GM18909 (cell line): ENCODE data around the gene MVB12B.

Source experiments
- ATAC-seq: cut with Tn5 transposase; IDR thresholded peaks from one replicate; pipeline ENCODE4 v1.9.1; 2021; ENCODE audit warnings: mild to moderate bottlenecking; ENCODE audit not compliant: unreplicated experiment, poor library complexity

Gene MVB12B

GRCh38 chr9:126481862-126482261, 155.2 kb downstream of the MVB12B start:
- ATAC-seq, result no peak

- no peak for ATAC-seq
These were observed 155.9 kb downstream of the MVB12B start for GRCh38 chr9:126482361-126483044.

GRCh38 chr9:126483468-126484073, 156.9 kb downstream of the MVB12B start:
- ATAC-seq, result no peak

- no peak for ATAC-seq
These were observed 159.0 kb downstream of the MVB12B start for GRCh38 chr9:126485662-126486061.

- ATAC-seq, result no peak
These were observed 159.6 kb downstream of the MVB12B start for GRCh38 chr9:126486276-126486675.

- ATAC-seq, result no peak
These were observed 161.2 kb downstream of the MVB12B start for GRCh38 chr9:126487856-126488255.

GRCh38 chr9:126488310-126488709, 161.7 kb downstream of the MVB12B start:
- no peak for ATAC-seq

- no peak for ATAC-seq
These were observed 162.3 kb downstream of the MVB12B start for GRCh38 chr9:126488881-126489404.

- ATAC-seq, result no peak
These were observed 163.1 kb downstream of the MVB12B start for GRCh38 chr9:126489581-126490213.

GRCh38 chr9:126490214-126490631, 163.6 kb downstream of the MVB12B start:
- ATAC-seq, result no peak

- no peak for ATAC-seq
These were observed 164.4 kb downstream of the MVB12B start for GRCh38 chr9:126490871-126491567.

GRCh38 chr9:126491568-126491879, 164.9 kb downstream of the MVB12B start:
- ATAC-seq, result no peak

GRCh38 chr9:126491949-126492348, 165.3 kb downstream of the MVB12B start:
- ATAC-seq, result no peak

- ATAC-seq, result no peak
These were observed 167.6 kb downstream of the MVB12B start for GRCh38 chr9:126494264-126494663.

- ATAC-seq, result no peak
These were observed 168.1 kb downstream of the MVB12B start for GRCh38 chr9:126494746-126495145.

- ATAC-seq, result no peak
These were observed 169.0 kb downstream of the MVB12B start for GRCh38 chr9:126495411-126496180.

GRCh38 chr9:126496181-126496576, 169.6 kb downstream of the MVB12B start:
- no peak for ATAC-seq

GRCh38 chr9:126496781-126497659, 170.4 kb downstream of the MVB12B start:
- ATAC-seq, result no peak

- no peak for ATAC-seq
These were observed 171.1 kb downstream of the MVB12B start for GRCh38 chr9:126497660-126498275.
